Activated naive CD4-positive, alpha-beta T cell (primary cell): ENCODE results near the gene FAM20A.

Experiments
- DNase-seq, 4 experiments: peaks; one replicate each; lab custom pipeline; 2025; lab: John Stamatoyannopoulos, UW

FAM20A gene

GRCh38 chr17:68610554-68610953 is 9.4 kb upstream of the FAM20A start:
- no peak for DNase-seq

GRCh38 chr17:68608515-68609130 is 7.5 kb upstream of the FAM20A start:
- no peak for DNase-seq

- no peak for DNase-seq
These were observed 5.5 kb upstream of the FAM20A start for GRCh38 chr17:68606451-68607307.

- DNase-seq: no peak
These were observed 4.7 kb upstream of the FAM20A start for GRCh38 chr17:68605914-68606313.

- DNase-seq: no peak
These were observed 2.5 kb upstream of the FAM20A start for GRCh38 chr17:68603656-68604055.

- DNase-seq: no peak
These were observed 1.9 kb upstream of the FAM20A start for GRCh38 chr17:68603027-68603426.

GRCh38 chr17:68602289-68602688 is 1.1 kb upstream of the FAM20A start:
- DNase-seq: no peak

GRCh38 chr17:68601565-68602288 is 560 bp upstream of the FAM20A start:
- no peak for DNase-seq

- DNase-seq: no peak
These were observed 868 bp downstream of the FAM20A start for GRCh38 chr17:68600067-68600930.

- no peak for DNase-seq
These were observed 1.6 kb downstream of the FAM20A start for GRCh38 chr17:68599552-68600066.

- DNase-seq: no peak
These were observed 2.1 kb downstream of the FAM20A start for GRCh38 chr17:68599091-68599490.

- no peak for DNase-seq
These were observed 2.6 kb downstream of the FAM20A start for GRCh38 chr17:68598545-68598961.

GRCh38 chr17:68598074-68598473 is 3.1 kb downstream of the FAM20A start:
- no peak for DNase-seq

GRCh38 chr17:68596411-68596945 is 4.7 kb downstream of the FAM20A start:
- no peak for DNase-seq

- no peak for DNase-seq
These were observed 5.2 kb downstream of the FAM20A start for GRCh38 chr17:68595986-68596385.

- no peak for DNase-seq
These were observed 5.7 kb downstream of the FAM20A start for GRCh38 chr17:68595496-68595895.

GRCh38 chr17:68594552-68594951 is 6.6 kb downstream of the FAM20A start:
- DNase-seq: no peak

GRCh38 chr17:68592682-68593641 is 8.2 kb downstream of the FAM20A start:
- no peak for DNase-seq

GRCh38 chr17:68592009-68592408 is 9.2 kb downstream of the FAM20A start:
- no peak for DNase-seq

GRCh38 chr17:68591583-68591982 is 9.6 kb downstream of the FAM20A start:
- no peak for DNase-seq
